ENCODE results near the gene NRAP.
"Not testable (repeated sequence)": the region's sequence is repeated elsewhere in the genome, so short reads cannot be mapped to it uniquely, and the experiment has no call there.

NRAP gene

GRCh38 chr10:113683300-113683699, 19.5 kb upstream of the NRAP start:
- no peak for DNase-seq
- in situ Hi-C loops (cut with HindIII; ENCODE audit: low pct_ligation_motif_present, low pct_unique_long_range_greater_than_20kb, low sequenced_read_pairs): no loop called here

- in situ Hi-C loops (cut with HindIII; ENCODE audit: low pct_ligation_motif_present, low pct_unique_long_range_greater_than_20kb, low sequenced_read_pairs): no loop called here
- DNase-seq: no peak
These were observed 18.0 kb upstream of the NRAP start for GRCh38 chr10:113681533-113682470.

GRCh38 chr10:113680190-113681111, 16.6 kb upstream of the NRAP start:
- in situ Hi-C loops (cut with HindIII; ENCODE audit: low pct_ligation_motif_present, low pct_unique_long_range_greater_than_20kb, low sequenced_read_pairs): no loop called here

GRCh38 chr10:113679463-113680189, 15.8 kb upstream of the NRAP start, which contains the start of gene CASP7:
Gene CASP7, plus strand, starts transcription at chr10:113679912. Its CDS starts 17,582 bp downstream, at chr10:113697494.
- DNase-seq: peak; percentile 85
- in situ Hi-C loops (cut with HindIII; ENCODE audit: low pct_ligation_motif_present, low pct_unique_long_range_greater_than_20kb, low sequenced_read_pairs): no loop called here

More at GRCh38 chr10:113680190-113681111, 16.6 kb upstream of the NRAP start:
- peak; percentile 85 for DNase-seq

- DNase-seq: no peak
- in situ Hi-C loops (cut with HindIII; ENCODE audit: low pct_ligation_motif_present, low pct_unique_long_range_greater_than_20kb, low sequenced_read_pairs): no loop called here
These were observed 2.9 kb upstream of the NRAP start for GRCh38 chr10:113666682-113667252.

- in situ Hi-C loops (cut with HindIII; ENCODE audit: low pct_ligation_motif_present, low pct_unique_long_range_greater_than_20kb, low sequenced_read_pairs): no loop called here
These were observed 2.0 kb upstream of the NRAP start for GRCh38 chr10:113665806-113666354.

GRCh38 chr10:113665352-113665751, 1.5 kb upstream of the NRAP start:
- in situ Hi-C loops (cut with HindIII; ENCODE audit: low pct_ligation_motif_present, low pct_unique_long_range_greater_than_20kb, low sequenced_read_pairs): no loop called here
- no peak for DNase-seq

More at GRCh38 chr10:113665806-113666354, 2.0 kb upstream of the NRAP start:
- DNase-seq: no peak

- DNase-seq: no peak
- in situ Hi-C loops (cut with HindIII; ENCODE audit: low pct_ligation_motif_present, low pct_unique_long_range_greater_than_20kb, low sequenced_read_pairs): no loop called here
These were observed 699 bp downstream of the NRAP start for GRCh38 chr10:113663142-113663541.

- in situ Hi-C loops (cut with HindIII; ENCODE audit: low pct_ligation_motif_present, low pct_unique_long_range_greater_than_20kb, low sequenced_read_pairs): no loop called here
- no peak for DNase-seq
These were observed 2.5 kb downstream of the NRAP start for GRCh38 chr10:113661332-113661731.

GRCh38 chr10:113657544-113657943, 6.3 kb downstream of the NRAP start:
- DNase-seq: no peak
- in situ Hi-C loops (cut with HindIII; ENCODE audit: low pct_ligation_motif_present, low pct_unique_long_range_greater_than_20kb, low sequenced_read_pairs): no loop called here

GRCh38 chr10:113656896-113657295, 6.9 kb downstream of the NRAP start:
- in situ Hi-C loops (cut with HindIII; ENCODE audit: low pct_ligation_motif_present, low pct_unique_long_range_greater_than_20kb, low sequenced_read_pairs): no loop called here
- DNase-seq: no peak

GRCh38 chr10:113652456-113652855, 11.4 kb downstream of the NRAP start:
- in situ Hi-C loops (cut with HindIII; ENCODE audit: low pct_ligation_motif_present, low pct_unique_long_range_greater_than_20kb, low sequenced_read_pairs); DNase-seq: not testable (repeated sequence)

- in situ Hi-C loops (cut with HindIII; ENCODE audit: low pct_ligation_motif_present, low pct_unique_long_range_greater_than_20kb, low sequenced_read_pairs): no loop called here
- no peak for DNase-seq
These were observed 11.9 kb downstream of the NRAP start for GRCh38 chr10:113651898-113652297.

- in situ Hi-C loops (cut with HindIII; ENCODE audit: low pct_ligation_motif_present, low pct_unique_long_range_greater_than_20kb, low sequenced_read_pairs): no loop called here
- no peak for DNase-seq
These were observed 12.8 kb downstream of the NRAP start for GRCh38 chr10:113651021-113651420.

GRCh38 chr10:113650172-113650571, 13.7 kb downstream of the NRAP start:
- in situ Hi-C loops (cut with HindIII; ENCODE audit: low pct_ligation_motif_present, low pct_unique_long_range_greater_than_20kb, low sequenced_read_pairs): no loop called here
- DNase-seq: no peak

GRCh38 chr10:113648478-113648877, 15.4 kb downstream of the NRAP start:
- in situ Hi-C loops (cut with HindIII; ENCODE audit: low pct_ligation_motif_present, low pct_unique_long_range_greater_than_20kb, low sequenced_read_pairs): no loop called here
- DNase-seq: peak; percentile 20

GRCh38 chr10:113647812-113648211, 16.0 kb downstream of the NRAP start:
- DNase-seq: no peak
- in situ Hi-C loops (cut with HindIII; ENCODE audit: low pct_ligation_motif_present, low pct_unique_long_range_greater_than_20kb, low sequenced_read_pairs): no loop called here
